Measurements from ENCODE around the gene GOPC. TPM values are rescaled to one million over a fixed set of nuclear protein-coding genes. Genes with fewer than 3 reads are reported as not detected.

The GOPC gene
- total RNA-seq, 4 donors from 2014 or later: 20.5 to 34.1 (median 24.2) TPM

DNA sequence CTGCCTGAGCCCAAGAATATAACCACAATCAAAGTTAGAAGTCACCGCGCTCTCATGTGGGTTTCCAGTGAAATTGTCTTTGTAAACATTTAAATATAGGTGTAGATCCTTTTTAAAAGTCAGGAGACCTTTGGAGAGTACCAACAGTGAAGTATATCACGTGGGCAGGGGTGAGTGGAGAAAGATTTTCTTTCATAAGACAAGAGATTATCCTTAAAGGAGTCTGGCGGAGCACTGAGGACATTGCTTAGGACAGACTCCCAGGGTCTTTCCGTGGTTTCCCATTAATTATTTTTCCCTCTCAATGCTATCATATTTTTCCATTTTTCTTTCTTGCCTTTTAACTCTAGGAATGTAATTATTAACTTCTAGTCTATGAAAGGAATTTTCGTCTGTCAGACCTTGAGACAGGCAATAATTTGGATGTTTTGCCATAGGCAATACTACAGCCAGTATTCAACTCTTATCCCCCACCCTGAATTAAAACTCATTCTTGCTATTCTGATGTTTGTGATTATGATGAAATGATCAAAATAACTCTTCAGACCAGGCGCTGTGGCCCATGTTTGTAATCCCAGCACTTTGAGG is 88.4 kb downstream of the GOPC start:
- no peaks in the 10 kb centered on the region for H3K27me3 ChIP-seq
- no peaks in the 10 kb centered on the region for H3K4me1 ChIP-seq
- no peak overlapping the region for H3K4me3 ChIP-seq
- 81 to 83% methylated on average over 6 to 7 of the region's 7 CpGs for WGBS, 2 donors (ENCODE audit: low coverage in 1 of 2)
- no peak for TF ChIP-seq EP300 (IDR thresholded peaks at IDR 0.05)
- no peak for TF ChIP-seq POLR2AphosphoS5 (IDR thresholded peaks at IDR 0.05)
- TF ChIP-seq POLR2A (IDR thresholded peaks at IDR 0.05): no peak
- TF ChIP-seq, protein P1, sequence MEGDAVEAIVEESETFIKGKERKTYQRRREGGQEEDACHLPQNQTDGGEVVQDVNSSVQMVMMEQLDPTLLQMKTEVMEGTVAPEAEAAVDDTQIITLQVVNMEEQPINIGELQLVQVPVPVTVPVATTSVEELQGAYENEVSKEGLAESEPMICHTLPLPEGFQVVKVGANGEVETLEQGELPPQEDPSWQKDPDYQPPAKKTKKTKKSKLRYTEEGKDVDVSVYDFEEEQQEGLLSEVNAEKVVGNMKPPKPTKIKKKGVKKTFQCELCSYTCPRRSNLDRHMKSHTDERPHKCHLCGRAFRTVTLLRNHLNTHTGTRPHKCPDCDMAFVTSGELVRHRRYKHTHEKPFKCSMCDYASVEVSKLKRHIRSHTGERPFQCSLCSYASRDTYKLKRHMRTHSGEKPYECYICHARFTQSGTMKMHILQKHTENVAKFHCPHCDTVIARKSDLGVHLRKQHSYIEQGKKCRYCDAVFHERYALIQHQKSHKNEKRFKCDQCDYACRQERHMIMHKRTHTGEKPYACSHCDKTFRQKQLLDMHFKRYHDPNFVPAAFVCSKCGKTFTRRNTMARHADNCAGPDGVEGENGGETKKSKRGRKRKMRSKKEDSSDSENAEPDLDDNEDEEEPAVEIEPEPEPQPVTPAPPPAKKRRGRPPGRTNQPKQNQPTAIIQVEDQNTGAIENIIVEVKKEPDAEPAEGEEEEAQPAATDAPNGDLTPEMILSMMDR (IDR thresholded peaks at IDR 0.05): no peak
- no peak for ATAC-seq
- H3K36me3 ChIP-seq: no peaks in the 10 kb centered on the region
- H3K27ac ChIP-seq: no peak overlapping the region
- H3K9me3 ChIP-seq: no peaks in the 10 kb centered on the region

DNA sequence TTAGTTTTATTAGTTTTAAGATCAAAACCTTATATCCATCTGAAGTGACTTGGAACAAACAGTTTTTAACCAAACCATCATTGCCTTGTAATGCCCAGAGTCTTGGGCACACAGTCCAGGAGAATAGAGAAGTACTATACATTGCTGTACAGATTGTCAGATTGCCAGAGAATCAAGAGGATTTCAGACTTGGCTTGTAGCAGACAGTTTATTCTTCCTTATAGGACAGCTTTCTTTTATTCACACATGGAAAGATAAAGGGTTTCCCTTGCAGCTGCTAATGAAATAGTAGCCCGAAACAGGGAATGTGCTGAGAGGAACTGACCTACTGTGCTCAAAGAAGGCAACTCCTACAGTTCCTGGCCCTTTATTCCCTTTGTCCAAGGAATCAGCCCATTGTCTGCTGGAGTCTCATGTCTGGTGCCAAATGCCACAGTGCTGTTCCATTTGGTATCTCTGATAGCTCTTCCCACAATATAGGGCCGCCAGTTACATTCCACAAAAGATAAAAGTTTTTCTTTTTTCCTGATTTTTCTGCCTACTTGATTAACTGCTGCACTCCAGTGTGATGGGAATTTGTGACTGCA is 89.2 kb downstream of the GOPC start:
- H3K9me3 ChIP-seq: no peaks in the 10 kb centered on the region
- no peak overlapping the region for H3K4me3 ChIP-seq
- ATAC-seq: no peak
- H3K27me3 ChIP-seq: no peaks in the 10 kb centered on the region
- H3K27ac ChIP-seq: no peak overlapping the region
- peaks cover 0 to under 1% (median 0%) of the 10 kb centered on the region in 3 donors for H3K4me1 ChIP-seq
- no peaks in the 10 kb centered on the region for H3K36me3 ChIP-seq
- TF ChIP-seq EP300 (IDR thresholded peaks at IDR 0.05) (no peak), POLR2AphosphoS5 (IDR thresholded peaks at IDR 0.05) (no peak), POLR2A (IDR thresholded peaks at IDR 0.05) (no peak)
- TF ChIP-seq, protein P1 (IDR thresholded peaks at IDR 0.05): no peak
- 50 to 70% methylated on average over 2 of the region's 2 CpGs for WGBS, 2 donors (ENCODE audit: low coverage in 1 of 2)

DNA sequence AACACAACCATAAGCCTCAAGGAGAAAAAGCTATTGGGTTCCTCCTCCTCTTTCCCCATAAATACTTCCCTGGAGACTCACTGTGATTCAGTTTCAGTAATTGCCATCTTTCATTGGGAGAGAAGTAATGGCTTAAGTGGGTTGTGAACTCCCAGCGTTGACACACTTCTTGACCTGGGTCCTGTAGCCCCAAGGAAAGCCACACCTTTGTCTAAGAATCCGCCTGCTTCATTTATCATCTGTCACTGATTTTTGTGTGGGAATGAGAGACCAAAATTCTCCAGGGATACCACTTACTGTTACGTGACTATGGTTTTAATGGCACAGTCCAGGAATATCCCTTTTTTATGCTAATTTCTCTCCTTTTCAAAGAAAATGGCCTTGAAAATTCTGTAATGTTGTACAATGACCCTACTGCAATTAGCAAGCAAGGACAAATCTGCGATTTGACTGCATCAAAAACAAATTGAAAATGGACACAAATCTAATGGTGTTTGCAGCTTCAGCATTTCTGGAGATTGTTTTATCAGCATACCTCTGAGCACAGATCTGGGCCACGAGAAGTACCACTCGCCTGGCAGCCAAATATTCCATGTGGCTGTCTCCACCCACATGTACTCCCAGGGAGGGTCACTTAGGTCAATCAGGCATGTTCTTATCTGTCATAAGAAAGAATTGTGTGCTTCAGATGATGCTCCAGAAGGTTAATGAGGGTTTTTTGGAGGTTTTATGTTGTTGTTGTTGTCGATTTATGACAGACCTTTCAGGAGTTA is 90.1 kb downstream of the GOPC start:
- Histone ChIP-seq H3K36me3 (no peaks in the 10 kb centered on the region), H3K4me3 (no peak overlapping the region), H3K27ac (no peak overlapping the region), H3K9me3 (no peaks in the 10 kb centered on the region), H3K27me3 (no peaks in the 10 kb centered on the region), H3K4me1 (peaks cover 0 to 8% (median 0%) of the 10 kb centered on the region in 3 donors)
- 94 to 95% methylated on average over 6 to 7 of the region's 7 CpGs for WGBS, 2 donors (ENCODE audit: low coverage in 1 of 2)
- no peak for ATAC-seq
- TF ChIP-seq POLR2A (IDR thresholded peaks at IDR 0.05) (no peak), EP300 (IDR thresholded peaks at IDR 0.05) (no peak), POLR2AphosphoS5 (IDR thresholded peaks at IDR 0.05) (no peak)
- TF ChIP-seq, protein P1 (IDR thresholded peaks at IDR 0.05): no peak

Other genes starting within 250 kb of the GOPC start
- under 1 TPM in 1 of 4 donors, not detected in 3; 0.13 TPM for gene ROS1, start 176.6 kb downstream of the GOPC start, total RNA-seq
- 10 to 100 TPM in 2 of 4 donors, 1 to 10 TPM in 2; 5.0 to 10.9 (median 8.3) TPM for gene DCBLD1, start 119.8 kb downstream of the GOPC start, total RNA-seq
- gene NUS1, start 73.0 kb upstream of the GOPC start, total RNA-seq: 10 to 100 TPM; 19.6 to 31.0 (median 24.1) TPM

Measured in gastroesophageal sphincter (tissue), 4 donors.